HG02870 (cell line): ENCODE data around the gene UBASH3B.
"Not testable (repeated sequence)": the region's sequence is repeated elsewhere in the genome, so short reads cannot be mapped to it uniquely, and the experiment has no call there.

Experiments used
- ATAC-seq: cut with Tn5 transposase; IDR thresholded peaks from one replicate; pipeline ENCODE4 v1.9.1; 2021; ENCODE audit warnings: mild to moderate bottlenecking, moderate library complexity; ENCODE audit not compliant: unreplicated experiment

The UBASH3B gene

GRCh38 chr11:122727101-122727929 lies 71.8 kb downstream of the UBASH3B start:
- ATAC-seq = peak; percentile 77

GRCh38 chr11:122728561-122728960 lies 73.0 kb downstream of the UBASH3B start:
- ATAC-seq = no peak

GRCh38 chr11:122729139-122729538 lies 73.6 kb downstream of the UBASH3B start:
- no peak for ATAC-seq

GRCh38 chr11:122730694-122731093 lies 75.2 kb downstream of the UBASH3B start:
- not testable (repeated sequence) for ATAC-seq

- no peak for ATAC-seq
Measured at GRCh38 chr11:122731500-122731913, 76.0 kb downstream of the UBASH3B start.

GRCh38 chr11:122732342-122733315 lies 77.1 kb downstream of the UBASH3B start:
- ATAC-seq = no peak

- no peak for ATAC-seq
Measured at GRCh38 chr11:122733318-122733717, 77.8 kb downstream of the UBASH3B start.

GRCh38 chr11:122734848-122735496 lies 79.5 kb downstream of the UBASH3B start:
- no peak for ATAC-seq

- ATAC-seq = no peak
Measured at GRCh38 chr11:122737951-122738693, 82.6 kb downstream of the UBASH3B start.

GRCh38 chr11:122741613-122742300 lies 86.2 kb downstream of the UBASH3B start:
- no peak for ATAC-seq

- ATAC-seq = no peak
Measured at GRCh38 chr11:122742301-122743018, 86.9 kb downstream of the UBASH3B start.

- ATAC-seq = peak; percentile 2
Measured at GRCh38 chr11:122743097-122743741, 87.7 kb downstream of the UBASH3B start.

- peak; percentile 50 for ATAC-seq
Measured at GRCh38 chr11:122743949-122744348, 88.4 kb downstream of the UBASH3B start.

- no peak for ATAC-seq
Measured at GRCh38 chr11:122744357-122744756, 88.8 kb downstream of the UBASH3B start.

- no peak for ATAC-seq
Measured at GRCh38 chr11:122745111-122745510, 89.6 kb downstream of the UBASH3B start.

GRCh38 chr11:122746050-122746478 lies 90.5 kb downstream of the UBASH3B start:
- ATAC-seq = peak; percentile 56

GRCh38 chr11:122746611-122747244 lies 91.2 kb downstream of the UBASH3B start:
- ATAC-seq = no peak

- ATAC-seq = no peak
Measured at GRCh38 chr11:122747351-122747781, 91.8 kb downstream of the UBASH3B start.
